GDM1 (cell line): ENCODE measurements around the gene PIAS2.
A peak's percentile ranks its signal among the peaks of the same experiment; 100 is the strongest.
"Not testable (repeated sequence)": the region's sequence is repeated elsewhere in the genome, so short reads cannot be mapped to it uniquely, and the experiment has no call there.

ENCODE experiments used
- DNase-seq: peaks from one replicate; lab custom pipeline; 2025; lab: John Stamatoyannopoulos, UW

The PIAS2 gene, protein sequence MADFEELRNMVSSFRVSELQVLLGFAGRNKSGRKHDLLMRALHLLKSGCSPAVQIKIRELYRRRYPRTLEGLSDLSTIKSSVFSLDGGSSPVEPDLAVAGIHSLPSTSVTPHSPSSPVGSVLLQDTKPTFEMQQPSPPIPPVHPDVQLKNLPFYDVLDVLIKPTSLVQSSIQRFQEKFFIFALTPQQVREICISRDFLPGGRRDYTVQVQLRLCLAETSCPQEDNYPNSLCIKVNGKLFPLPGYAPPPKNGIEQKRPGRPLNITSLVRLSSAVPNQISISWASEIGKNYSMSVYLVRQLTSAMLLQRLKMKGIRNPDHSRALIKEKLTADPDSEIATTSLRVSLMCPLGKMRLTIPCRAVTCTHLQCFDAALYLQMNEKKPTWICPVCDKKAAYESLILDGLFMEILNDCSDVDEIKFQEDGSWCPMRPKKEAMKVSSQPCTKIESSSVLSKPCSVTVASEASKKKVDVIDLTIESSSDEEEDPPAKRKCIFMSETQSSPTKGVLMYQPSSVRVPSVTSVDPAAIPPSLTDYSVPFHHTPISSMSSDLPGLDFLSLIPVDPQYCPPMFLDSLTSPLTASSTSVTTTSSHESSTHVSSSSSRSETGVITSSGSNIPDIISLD

DNA sequence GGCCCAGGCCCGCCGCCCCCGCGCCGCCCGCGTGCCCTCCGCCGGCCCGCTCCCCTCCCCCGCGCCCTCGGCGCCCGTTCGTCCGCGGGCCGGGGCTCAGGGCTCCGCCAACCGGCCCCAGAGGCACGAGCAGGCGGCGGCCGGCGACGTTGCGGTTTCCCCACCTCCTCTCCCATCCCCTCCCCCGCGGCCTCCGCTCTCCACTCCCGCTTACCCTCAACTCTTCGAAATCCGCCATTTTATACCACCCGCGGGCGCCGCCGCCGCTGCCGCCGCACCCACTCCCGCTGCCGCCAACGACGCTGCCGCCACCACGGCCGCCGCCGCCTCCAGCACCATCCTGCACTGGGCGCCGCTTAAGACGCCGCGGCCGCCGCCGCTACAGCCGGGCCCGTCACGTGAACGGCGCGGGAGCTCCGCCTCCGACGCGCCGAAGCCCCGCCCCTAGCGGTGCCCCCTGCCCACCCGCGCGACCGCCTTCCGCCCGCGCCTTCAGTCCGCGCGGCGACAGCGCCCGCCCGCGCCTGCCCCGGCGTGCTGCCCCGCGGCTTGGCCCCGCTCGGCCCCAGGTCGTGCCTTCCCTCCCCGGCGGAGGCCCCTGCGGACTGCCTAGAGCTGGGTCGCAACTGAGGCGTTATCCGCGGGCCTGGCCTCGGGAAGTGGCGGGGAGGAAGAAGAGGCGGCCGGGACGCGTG is at the start of gene PIAS2, which contains the start of gene KATNAL2:
Gene PIAS2 (minus strand): TSS at position 400 of the 695 bp plus-strand sequence. CDS start 162 bp downstream, at position 238.
Gene KATNAL2 (plus strand): TSS at position 495 of the 695 bp plus-strand sequence. CDS start 29,271 bp downstream, outside the sequence.
- DNase-seq: peak; percentile 79

DNA sequence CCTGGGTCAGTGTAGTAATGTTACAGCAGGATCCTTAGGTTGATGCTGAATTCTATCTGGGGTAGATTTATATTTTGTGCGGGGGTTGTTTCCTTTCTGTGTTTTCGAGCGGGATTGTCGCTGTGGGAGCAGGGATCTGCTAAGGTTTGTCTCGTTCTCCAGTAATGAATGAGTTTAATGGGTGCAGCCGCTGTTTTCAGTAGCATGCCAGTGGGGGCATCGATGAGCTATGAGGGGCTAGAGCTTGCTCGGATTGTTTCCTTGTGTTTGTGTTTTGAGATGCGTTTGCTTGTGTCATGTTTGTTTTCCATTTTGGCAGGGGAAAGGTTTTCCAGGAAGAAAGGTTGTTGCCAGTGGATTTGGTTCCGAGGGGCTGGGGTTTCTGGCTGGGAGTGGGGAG is 49.0 kb upstream of the PIAS2 start:
- not testable (repeated sequence) for DNase-seq

DNA sequence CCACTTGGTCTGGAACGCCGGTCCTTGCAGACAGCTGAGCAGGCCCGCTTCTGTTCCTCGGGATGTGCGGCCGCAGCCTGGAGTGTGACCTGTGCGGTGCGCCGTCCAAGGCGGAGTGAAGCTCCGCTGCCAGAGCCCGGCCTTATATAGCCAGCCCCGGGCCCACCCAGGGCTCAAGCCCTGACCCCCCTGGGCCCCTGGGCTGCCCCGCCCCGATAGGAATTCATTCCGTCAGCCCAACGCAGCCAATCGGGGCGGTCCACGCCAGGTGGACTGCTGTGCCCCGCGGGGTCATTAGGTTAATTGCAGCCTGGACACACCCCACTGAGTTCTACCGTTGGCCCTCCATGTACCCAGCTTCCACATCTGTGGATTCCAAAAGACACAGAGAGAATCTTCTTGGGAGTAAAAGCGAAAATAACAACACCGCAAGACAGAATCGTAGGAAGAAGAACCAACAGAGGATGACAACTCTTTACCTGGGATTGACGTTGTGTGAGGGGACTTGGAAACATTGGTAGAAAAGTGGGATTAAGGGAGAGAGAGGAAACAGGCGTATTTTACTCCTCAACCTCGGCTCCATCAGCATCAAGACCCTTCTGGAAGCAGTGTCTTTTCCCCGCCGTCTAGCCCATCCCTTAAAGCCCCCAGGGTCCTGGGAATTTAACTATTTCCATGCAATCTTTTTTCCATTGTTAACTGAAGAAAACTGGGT is 47.4 kb upstream of the PIAS2 start:
- not testable (repeated sequence) for DNase-seq

DNA sequence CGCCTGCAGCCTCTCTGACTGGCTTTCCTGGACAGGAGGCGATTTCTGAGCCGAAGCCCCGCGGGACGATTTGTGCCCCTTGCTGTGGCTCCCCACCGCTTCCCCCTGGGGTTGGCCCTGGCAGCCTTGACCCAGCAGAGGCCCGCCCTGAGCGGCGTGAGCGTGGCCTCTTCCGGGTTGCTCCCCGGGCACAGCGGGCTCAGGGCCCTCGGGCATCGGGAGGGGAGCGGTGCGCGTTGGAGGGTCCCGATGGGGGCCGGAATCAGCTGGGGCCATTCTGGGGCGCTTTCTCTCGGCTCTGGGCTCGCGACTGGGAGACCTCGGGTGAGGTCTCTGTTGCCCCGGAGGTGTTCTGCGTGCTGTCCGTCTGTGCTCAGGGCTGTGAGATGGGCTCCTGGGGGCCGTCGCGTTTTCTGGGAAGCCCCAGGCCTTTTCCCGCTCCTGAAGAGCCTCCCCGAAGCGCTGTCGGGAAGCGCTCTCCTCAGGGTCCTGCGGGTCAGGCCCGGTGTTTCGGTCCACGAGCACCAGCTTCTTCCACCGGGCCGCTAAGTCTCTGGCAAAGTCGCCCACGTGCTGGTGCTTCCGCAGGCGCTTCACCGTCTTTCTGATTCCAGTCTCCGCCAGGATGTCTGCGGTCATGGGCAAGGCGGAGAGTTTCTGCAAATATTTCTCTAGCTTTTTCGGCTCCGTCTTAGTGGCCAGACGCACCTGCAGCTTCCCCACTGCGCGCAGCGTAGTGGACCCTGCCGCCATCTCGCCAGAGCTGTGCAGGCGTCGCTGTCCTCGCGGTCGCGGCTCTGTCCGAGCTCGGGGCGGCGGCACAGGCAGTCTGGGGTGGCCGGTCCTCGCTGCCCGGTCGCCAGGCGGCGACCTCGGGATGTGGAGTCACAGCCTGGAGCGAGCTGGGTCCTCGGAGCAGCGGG is 46.6 kb upstream of the PIAS2 start:
- DNase-seq: not testable (repeated sequence)

DNA sequence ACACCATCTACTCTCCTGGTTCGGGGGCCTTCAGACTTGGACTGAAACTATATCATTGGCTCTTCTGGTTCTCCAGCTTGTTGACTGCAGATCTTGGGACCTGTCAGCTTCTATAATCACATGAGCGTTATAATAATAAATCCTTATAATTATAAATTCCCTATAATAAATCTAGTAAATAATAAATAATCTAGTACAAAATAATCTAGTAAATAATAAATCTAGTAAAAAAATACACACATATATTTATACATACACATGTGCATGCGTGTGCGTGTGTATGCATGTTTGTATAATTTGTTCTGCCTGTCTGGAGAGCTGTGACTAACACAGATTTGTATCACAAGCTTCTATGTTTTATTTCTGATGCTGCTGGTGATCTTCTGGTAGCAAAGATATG is 40.9 kb upstream of the PIAS2 start:
- no peak for DNase-seq

DNA sequence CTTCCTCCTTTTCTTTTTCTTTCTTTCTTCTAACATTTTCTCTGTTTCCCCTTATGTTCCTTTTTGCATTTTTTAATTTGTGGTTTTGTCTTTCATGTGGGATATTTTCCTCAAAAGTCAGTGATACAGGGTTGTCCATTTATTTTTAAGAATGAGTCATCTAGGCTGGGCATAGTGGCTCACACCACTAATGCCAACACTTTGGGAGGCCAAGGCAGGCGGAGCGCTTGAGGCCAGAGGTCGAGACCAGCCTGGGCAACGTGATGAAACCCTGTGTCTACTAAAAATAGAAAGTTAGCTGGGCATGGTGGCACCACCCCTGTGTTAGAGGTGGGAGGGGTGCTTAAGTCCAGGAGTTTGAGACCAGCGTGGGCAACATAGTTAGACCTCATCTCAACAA is 35.9 kb upstream of the PIAS2 start:
- no peak for DNase-seq

DNA sequence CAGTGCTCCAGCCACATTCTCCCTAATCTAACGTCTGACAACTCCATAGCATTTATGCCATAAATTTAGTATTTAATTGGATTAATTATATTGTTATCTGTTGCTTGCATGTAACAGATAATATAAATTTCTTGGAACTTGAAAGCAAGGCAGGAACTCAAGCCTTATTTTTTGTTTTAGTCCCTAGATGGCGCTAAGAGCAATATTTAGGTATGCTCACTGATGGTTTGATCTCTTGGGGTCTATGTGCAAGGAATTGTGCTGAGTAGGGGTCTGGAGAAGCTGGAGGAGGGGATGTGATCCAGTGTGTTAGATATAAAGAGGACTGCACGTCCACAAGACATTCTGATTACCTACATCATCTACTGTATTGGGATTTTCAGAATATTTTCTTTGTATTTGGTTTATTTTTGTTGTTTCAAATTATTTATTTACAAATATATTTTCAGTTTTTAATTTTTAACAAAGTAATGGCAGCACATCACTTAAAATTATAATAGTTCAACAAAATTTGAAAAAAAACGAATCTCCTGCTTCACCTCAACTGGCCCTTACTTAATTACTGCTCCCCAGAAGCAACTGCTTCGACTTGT is 32.9 kb upstream of the PIAS2 start:
- DNase-seq: no peak

DNA sequence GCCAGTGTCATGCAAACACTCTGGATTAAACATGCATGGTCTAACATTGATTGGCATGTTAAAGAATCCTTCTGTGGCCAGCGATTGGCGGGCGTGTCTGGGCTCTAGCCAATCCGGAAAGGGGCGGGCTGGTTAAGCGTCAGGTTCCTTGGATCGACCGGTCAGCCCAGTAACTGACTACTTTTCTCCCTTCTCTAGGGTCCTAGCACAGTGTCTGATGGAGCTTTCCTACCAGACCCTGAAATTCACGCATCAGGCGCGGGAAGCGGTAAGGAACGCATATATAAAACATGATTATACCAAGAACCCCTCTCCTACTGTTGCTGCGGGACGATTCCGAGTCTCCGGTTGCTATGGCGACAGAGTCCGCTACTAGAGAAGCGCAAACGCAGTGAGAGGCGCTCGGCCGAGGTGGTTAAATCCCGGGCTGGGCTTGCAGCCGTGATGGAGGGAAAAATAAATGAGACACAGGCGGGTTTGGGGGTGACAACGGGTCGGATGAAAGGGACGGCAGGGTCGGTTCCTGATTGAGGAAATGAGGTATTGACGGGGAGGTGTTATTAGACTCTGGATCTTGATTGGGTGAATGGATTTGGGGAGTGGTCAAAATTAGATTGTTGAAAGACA is 29.5 kb upstream of the PIAS2 start:
- DNase-seq: no peak

DNA sequence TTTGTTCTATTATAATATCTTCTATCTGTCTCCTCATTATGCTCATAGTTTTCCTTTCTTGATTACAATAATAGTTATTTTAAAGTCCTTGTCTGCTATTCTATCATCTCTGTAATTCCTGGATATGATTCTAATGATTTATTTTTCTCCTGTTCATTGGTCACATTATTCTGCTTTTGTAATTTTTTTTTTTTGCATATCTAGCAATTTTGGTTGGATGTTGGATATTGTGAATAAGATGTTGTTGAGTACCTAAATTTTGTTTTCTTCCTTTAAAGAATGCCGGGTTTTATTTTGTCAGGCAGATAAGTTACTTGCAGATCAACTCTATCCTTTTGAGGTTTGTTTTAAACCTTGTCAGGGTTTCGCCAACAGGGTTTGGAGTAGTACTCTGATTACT is 25.3 kb upstream of the PIAS2 start:
- DNase-seq: no peak

DNA sequence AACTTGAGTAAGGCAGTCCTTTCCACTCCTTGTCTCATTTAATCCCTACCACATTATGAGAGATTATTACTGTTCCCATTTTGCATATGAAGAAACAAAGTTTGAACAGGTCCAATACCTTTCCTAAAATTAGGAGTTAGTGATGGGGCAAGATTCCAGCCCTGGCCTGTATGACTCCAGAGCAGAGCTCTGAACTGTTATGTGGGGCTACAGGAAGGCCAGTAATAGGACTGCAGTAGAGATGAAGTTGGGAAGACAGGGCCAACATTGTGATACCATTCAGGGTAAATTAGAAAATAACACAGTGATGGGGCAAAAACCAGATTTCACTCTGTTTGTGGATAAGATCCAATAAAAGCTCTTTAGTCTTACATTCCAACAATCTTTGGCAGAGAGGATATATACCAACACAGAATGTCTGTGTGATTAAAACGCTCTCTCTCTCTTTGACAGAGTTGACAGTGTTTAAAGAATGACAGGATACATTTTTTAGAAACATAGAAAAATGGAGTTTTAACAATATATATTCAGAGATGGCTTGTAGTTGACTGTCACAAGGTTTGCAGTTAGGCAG is 22.8 kb upstream of the PIAS2 start:
- DNase-seq: no peak

DNA sequence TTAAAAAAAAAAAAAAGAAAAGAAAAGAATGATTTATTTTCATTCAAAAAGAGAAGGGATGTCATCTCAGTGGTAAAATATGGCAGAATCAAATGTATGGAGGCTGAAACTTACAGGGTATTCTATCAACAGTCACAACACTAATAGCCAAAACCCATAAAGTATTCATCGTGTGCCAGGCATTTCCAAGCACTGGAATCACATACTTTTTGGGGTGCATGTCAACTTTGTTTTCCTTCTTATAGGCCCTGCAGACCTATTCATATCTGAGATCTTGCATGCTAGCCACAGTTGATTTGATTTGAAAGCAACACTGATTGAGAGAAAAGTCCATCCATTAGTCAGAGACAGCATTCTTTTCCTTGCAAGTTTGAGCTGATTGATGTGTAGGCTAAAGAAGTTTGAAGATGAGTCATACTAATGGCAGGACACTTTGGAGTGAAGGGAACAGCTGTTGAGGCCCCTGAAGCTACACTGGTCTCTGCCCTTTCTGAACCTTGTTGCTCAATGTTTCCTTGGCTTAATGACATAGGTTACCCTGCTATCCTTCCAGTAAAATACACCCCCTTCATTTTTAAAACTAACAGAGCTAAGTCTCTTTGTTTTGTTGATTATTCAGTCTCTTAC is 22.1 kb upstream of the PIAS2 start:
- no peak for DNase-seq

DNA sequence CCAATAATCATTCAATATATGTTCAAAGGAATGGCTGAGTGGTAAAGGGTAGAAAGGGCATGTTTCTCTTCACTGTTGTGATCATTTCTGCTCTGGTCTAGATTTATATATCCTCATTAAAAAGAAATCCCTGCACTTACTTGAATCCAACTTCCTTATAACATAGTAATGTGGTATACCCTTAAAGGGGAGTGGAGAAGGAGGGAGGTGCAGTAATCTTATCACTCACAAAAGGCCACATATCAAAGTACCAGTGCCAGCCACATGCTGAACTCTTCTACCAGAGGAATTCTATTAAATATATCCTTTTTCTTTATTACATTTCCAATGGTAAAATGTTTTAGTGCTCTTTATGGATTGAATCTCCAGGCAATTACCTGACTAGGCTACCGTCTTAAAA is 3.3 kb upstream of the PIAS2 start:
- no peak for DNase-seq

DNA sequence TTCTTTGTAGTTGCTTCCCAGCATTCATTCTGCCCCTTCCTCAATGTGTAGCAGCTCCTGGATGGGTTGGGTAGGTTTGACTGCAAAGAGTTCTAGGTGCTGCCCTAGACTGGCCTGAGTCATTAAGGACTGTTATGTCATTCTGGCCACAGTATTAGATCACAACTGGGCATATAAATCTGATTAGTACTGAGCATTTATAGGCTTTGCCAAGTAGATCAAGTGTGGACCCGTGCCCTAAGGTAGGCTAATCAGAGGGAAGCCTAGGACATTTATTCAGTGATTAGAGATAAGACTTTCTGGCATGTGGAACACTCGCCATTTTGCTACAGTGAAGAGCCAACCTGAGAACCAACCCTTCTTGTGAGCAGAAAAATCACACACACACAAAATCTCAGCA is 2.8 kb upstream of the PIAS2 start:
- DNase-seq: no peak

DNA sequence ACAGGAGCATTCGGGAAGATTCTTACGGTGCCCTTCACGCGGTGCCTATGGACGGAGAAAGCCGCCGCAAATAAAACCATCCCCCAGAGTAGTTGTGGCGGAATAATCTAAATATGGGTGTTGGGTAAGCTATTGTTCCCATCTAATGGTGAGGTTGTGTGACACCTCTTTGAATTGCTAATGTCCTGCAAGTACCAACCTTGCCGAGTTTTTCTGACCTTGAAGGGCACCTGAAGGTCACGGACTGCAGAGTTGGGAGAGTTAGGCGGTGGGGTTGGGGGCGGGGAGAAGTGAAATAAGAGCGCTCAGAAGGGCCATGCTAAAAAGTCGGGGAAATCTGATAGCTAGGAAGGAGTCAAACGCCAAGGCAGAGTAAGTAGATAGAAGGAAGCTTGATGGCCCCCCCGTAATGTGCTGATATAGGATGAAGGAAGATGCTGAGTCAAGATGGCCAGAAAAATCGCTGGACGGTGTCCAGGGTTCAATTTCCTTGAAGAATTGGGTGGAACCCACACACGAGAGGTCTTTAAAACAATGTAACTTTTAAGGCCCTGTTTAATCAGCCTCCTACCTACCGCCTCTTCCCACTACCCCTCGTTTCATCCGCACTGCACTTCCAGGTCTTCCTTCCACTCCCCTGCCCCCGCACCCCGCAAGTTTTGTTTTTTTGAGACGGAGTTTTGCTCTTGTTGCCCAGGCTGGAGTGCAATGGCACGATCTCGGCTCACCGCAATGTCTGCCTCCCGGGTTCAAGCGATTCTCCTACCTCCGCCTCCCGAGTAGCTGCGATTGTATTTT is 695 bp upstream of the PIAS2 start:
- no peak for DNase-seq

DNA sequence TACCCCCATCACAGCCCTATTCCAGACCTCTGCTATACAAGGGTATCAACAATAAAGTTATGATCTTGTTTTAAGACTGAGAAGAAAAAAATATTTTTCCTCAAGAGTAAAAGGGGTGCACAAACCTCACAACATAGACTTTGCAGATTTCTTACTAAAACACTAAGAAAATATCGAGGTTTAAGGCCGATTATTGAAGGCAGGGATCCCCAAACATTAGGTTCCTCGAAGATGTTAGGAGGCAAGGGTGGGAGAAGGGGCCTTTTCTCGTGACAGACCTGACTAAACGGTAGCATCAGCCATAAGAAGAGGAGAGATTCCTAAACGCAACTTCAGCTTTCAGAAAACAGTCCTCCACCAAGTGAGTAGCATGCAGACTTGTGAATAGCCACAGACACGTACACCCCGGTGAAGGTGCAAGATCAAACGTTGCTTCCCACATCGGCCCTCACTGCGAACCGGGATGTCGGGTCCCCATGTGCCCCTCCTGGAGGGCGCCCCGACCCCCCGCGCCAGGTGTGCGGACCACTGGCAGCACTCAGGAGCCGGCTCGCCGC is 678 bp downstream of the PIAS2 start:
- DNase-seq: peak; percentile 23

DNA sequence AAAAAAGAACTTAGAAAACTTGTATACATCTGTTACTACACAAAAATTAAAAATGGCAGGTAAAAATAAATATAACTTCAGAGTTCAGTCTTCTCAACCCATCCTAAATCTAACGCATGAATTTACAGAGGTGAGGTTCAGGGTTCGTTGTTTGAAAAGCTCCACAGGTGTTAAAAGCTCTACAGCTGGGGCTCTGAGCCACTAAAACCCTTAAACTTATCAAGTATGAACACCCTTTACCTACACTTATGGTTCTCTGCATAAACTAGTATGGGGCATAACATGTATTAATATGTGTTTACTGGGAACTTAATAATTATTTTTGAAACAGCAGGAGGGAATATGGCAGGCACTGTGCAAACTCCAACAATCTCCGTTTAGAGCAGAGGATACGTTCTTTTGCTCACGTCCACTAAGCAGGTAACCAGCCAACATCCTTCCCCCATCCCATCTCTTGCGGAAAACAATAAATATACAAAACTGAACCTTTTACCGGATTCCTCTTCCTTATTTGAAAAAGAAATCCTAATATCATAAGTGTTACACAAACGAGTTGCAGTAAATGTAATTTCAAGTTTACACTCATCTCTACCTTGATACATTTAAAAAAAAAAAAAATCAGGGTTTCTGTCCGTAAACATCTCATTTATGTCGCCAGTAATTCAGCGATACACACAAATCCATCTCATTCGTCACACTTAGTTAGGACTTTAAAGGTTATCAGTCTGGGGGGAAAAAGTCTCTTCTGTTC is 1.3 kb downstream of the PIAS2 start:
- no peak for DNase-seq

DNA sequence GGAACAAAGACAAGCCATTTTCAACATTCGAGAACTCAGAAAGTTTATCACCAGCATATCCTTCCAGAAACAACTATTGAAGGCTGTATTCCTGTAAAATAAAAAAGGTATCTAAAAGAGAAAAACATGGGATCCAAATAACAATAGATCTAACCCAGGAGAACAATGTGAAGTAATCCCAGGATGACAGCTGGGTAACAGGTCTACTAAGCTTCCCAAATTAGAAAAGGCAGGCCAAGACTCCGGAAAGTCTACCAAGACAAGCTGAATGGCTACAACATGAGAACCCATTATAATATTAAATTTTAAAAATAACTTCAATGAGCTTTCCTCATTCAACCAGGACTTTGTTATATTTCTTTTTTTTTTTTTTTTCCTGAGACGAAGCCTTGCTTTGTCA is 6.5 kb downstream of the PIAS2 start:
- no peak for DNase-seq

DNA sequence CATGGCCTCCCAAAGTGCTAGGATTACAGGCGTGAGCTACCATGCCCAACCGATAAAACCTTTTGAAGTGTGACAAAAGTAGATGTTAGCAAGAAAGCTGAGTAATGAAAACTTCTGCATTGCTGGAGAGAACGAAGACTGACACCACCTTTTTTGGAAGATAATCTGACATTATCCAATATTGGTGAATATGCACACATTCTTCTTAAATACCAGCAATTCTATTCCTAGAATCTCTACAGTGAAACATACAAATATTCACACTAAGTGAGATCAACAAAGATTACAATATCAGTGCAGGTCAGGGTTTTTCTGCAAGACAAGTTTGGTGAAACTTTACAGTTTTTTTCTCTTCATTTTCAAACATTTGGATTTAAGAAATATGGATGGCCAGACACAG is 7.8 kb downstream of the PIAS2 start:
- no peak for DNase-seq
